ENCODE data around the gene SRSF2. TPM values are rescaled to one million over a fixed set of nuclear protein-coding genes. Genes with fewer than 3 reads are reported as not detected.
"Not testable (repeated sequence)": the region's sequence is repeated elsewhere in the genome, so short reads cannot be mapped to it uniquely, and the experiment has no call there.

SRSF2 gene
- total and polyA plus RNA-seq, 9 donors = 126 to 245 (median 166) TPM

DNA sequence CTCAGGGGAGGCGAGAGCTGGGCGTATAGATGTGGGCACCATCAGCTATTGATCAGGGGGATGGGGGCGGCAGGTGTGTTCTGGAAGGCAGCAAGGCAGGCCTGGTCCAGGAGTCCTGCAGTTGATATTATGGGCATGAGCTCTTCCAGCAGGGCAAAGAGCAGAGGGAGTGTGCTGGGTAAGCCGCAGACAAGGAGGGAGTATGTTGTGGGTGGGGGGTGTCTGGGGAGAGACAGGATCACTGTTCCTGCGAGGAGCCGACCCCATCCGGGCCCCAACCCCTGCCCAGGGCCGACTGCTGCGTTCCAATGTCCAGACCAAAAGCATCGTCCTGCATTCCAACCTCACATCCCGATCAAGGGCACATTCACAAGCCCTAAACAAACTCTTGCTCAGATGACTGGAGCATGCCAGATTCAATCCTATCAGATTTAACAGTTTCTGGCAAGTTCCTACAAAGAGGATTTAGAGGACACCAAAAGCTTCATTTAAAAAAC lies 35.6 kb downstream of the SRSF2 start:
- TF ChIP-seq, protein P1, sequence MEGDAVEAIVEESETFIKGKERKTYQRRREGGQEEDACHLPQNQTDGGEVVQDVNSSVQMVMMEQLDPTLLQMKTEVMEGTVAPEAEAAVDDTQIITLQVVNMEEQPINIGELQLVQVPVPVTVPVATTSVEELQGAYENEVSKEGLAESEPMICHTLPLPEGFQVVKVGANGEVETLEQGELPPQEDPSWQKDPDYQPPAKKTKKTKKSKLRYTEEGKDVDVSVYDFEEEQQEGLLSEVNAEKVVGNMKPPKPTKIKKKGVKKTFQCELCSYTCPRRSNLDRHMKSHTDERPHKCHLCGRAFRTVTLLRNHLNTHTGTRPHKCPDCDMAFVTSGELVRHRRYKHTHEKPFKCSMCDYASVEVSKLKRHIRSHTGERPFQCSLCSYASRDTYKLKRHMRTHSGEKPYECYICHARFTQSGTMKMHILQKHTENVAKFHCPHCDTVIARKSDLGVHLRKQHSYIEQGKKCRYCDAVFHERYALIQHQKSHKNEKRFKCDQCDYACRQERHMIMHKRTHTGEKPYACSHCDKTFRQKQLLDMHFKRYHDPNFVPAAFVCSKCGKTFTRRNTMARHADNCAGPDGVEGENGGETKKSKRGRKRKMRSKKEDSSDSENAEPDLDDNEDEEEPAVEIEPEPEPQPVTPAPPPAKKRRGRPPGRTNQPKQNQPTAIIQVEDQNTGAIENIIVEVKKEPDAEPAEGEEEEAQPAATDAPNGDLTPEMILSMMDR (IDR thresholded peaks at IDR 0.05) = no peak
- TF ChIP-seq EP300 (IDR thresholded peaks at IDR 0.05) = no peak
- TF ChIP-seq POLR2A (IDR thresholded peaks at IDR 0.05) = no peak
- Histone ChIP-seq H3K36me3 (no peaks in the 10 kb centered on the region), H3K4me3 (peak overlapping the region; percentile 22), H3K27ac (peak overlapping the region; percentile 78 to 84), H3K9me3 (no peaks in the 10 kb centered on the region), H3K4me1 (ENCODE audit: insufficient read depth) (peaks cover 37% of the 10 kb centered on the region), H3K27me3 (no peaks in the 10 kb centered on the region)
- peak in 1 of 5 donors; percentile 53 for DNase-seq
- WGBS, 3 donors = 23 to 37% (median 23%) methylated on average over 11 of the region's 11 CpGs
- intact Hi-C loops (cut with DNase I) = loop anchor here in 1 of 4 donors (10.0 kb wide), 1 partner anchor 167 kb away; the partner anchor contains the start of gene CYGB

DNA sequence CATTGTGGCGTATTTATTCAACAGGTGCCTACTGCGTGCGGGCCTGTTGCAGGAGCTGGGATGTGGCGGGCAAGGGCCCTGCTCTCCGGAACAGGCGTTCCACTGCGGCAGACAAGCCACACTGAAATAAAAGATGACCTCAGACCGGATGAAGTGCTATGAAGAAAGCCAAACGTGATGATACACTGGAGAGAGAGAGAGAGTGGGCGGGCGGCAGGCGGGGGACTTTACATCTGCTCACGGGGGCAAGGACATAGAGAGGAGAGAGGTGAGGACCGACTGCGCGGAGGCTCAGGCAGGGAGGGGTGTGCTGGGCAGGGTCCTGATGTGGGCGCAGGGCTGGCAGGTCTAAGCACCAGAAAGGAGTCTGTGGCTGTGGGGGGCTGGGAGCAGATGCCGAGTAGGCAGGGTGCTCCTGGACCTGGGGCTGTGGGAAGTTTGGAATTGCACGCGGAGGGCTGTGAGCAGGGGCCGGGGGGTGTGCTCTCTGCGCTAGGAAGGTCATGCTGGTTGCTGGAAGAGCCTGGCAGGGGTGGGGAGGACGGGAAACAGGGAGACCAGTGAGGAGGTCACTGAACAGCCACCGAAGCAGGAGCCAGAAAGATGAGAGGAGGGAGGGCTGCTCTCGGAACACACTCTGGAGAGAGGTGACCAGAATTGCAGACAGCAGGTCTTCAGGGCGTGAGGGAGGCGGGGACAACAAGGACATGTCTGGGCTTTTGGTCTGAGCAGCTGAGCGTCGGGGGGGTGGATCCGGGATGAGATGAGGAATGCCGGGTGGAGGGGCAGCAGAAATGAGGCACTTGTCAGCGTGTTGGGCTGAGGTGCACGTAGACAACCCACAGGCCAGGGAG lies 36.3 kb downstream of the SRSF2 start:
- peak; percentile 64 to 78 (median 73) for DNase-seq
- 9 to 11% (median 10%) methylated on average over 33 of the region's 33 CpGs for WGBS, 3 donors
- Histone ChIP-seq H3K4me1 (ENCODE audit: insufficient read depth) (peaks cover 37% of the 10 kb centered on the region), H3K4me3 (peak overlapping the region; percentile 22), H3K9me3 (no peaks in the 10 kb centered on the region), H3K27me3 (no peaks in the 10 kb centered on the region), H3K27ac (peak overlapping the region; percentile 78 to 84), H3K36me3 (no peaks in the 10 kb centered on the region)
- TF ChIP-seq POLR2A (IDR thresholded peaks at IDR 0.05) (peak; percentile 27), EP300 (IDR thresholded peaks at IDR 0.05) (no peak)
- TF ChIP-seq, protein P1 (IDR thresholded peaks at IDR 0.05) = no peak
- intact Hi-C loops (cut with DNase I) = loop anchor here in 1 of 4 donors (10.0 kb wide), 1 partner anchor 166 kb away; the partner anchor contains the start of gene CYGB

DNA sequence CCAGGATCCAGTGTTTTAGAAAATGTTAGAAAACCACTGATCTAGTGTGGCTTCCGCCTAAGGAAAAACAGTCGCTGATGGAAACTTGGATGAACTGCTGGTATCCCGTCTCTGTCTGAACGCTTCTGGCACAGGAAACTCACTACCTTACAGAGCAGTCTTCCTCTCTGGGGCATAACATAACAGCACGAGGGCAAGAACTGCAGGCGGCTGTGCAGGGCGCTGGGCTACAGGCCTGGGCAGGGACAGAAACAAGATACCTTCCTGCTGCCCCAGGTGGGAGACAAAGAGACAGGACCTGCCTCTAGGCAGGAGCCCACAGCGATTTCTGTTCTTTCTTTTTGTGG lies 36.9 kb downstream of the SRSF2 start:
- Histone ChIP-seq H3K4me1 (ENCODE audit: insufficient read depth) (peaks cover 37% of the 10 kb centered on the region), H3K27me3 (no peaks in the 10 kb centered on the region), H3K27ac (peak overlapping the region; percentile 78 to 84), H3K36me3 (no peaks in the 10 kb centered on the region), H3K4me3 (peak overlapping the region; percentile 22), H3K9me3 (no peaks in the 10 kb centered on the region)
- no peak for DNase-seq
- WGBS, 3 donors = 27 to 43% (median 42%) methylated on average over 8 of the region's 8 CpGs
- TF ChIP-seq, protein P1 (IDR thresholded peaks at IDR 0.05) = no peak
- TF ChIP-seq POLR2A (IDR thresholded peaks at IDR 0.05) (no peak), EP300 (IDR thresholded peaks at IDR 0.05) (no peak)
- intact Hi-C loops (cut with DNase I) = loop anchor here in 1 of 4 donors (10.0 kb wide), 1 partner anchor 165 kb away; the partner anchor contains the start of gene CYGB

DNA sequence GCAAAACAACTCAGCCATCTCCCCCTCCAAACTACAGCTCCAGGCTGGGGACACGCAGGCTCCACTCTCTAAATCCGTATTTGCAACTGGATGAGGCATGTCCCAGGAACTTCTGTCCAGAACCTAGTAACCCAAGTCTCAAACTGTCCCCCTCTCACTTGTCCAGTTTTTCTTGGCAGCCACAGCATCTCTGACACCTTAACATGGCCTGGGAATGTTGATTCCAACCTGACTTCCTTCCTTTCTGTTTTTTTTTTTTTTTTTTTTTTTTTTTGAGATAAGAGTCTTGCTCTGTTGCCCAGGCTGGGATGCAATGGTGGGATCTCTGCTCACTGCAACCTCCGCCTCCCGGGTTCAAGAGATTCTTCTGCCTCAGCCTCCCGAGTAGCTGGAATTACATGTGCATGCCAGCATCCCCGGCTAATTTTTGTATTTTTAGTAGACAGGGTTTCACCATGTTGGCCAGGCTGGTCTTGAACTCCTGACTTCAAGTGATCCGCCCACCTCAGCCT lies 38.6 kb downstream of the SRSF2 start:
- DNase-seq; H3K4me3 ChIP-seq; H3K9me3 ChIP-seq; H3K27ac ChIP-seq; H3K27me3 ChIP-seq; intact Hi-C loops (cut with DNase I); H3K36me3 ChIP-seq: not testable (repeated sequence)
- WGBS, 3 donors = 82 to 91% (median 86%) methylated on average over 7 of the region's 7 CpGs
- H3K4me1 ChIP-seq (ENCODE audit: insufficient read depth) = peaks cover 44% of the 10 kb centered on the region
